CD4-positive, alpha-beta T cell treated with Interleukin-6 for 4 hours (primary cell): Measurements from ENCODE around the gene TYK2.

ENCODE experiments used
- DNase-seq: peaks from one replicate; pipeline ENCODE4 v3.0.0-alpha.2; 2020; ENCODE audit warnings: mixed read lengths

TYK2 gene

GRCh38 chr19:10305139-10305806 lies 75.1 kb downstream of the TYK2 start:
- DNase-seq, result no peak
